ENCODE results near the gene RASSF7.

The RASSF7 gene

DNA sequence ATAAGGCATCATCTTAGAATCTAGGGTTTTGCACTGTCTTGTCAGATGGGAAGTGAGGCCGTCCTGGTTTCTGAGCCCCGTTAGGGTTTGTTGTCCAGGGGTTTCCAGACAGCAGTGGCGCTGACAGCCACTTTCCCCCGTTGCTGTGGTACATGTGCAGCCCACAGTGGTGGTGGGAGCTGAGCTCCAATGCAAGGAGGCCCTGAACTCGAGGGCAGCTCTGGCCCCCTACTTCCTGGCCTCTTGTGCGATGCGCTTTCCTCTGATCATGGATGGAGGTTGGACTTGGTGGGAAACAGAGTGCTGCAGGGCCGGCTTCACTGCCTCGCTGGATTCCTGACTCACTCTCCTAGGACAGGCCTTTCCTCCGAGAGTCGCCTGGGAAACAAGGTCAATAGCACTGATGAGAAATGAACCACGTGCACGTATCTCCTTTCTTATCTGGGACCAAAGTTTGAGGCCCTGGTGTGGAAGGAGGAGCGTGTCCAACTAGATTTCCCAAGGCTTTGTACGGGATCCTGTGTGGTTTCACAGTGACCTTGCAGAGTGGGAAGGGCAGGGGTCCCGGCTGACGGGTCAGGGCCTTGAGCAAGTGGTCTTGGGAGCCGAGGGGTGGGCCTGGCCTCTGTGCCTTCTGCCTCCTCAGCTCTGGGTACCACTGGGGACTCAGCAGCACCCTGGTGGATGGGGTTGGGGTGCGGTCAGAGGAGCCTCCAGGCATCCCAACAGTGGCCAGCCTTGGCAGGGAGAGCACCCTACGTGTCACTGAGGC lies 19.2 kb downstream of the RASSF7 start:
- TF ChIP-seq, protein P1, sequence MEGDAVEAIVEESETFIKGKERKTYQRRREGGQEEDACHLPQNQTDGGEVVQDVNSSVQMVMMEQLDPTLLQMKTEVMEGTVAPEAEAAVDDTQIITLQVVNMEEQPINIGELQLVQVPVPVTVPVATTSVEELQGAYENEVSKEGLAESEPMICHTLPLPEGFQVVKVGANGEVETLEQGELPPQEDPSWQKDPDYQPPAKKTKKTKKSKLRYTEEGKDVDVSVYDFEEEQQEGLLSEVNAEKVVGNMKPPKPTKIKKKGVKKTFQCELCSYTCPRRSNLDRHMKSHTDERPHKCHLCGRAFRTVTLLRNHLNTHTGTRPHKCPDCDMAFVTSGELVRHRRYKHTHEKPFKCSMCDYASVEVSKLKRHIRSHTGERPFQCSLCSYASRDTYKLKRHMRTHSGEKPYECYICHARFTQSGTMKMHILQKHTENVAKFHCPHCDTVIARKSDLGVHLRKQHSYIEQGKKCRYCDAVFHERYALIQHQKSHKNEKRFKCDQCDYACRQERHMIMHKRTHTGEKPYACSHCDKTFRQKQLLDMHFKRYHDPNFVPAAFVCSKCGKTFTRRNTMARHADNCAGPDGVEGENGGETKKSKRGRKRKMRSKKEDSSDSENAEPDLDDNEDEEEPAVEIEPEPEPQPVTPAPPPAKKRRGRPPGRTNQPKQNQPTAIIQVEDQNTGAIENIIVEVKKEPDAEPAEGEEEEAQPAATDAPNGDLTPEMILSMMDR (IDR thresholded peaks at IDR 0.05; ENCODE audit: extremely low read depth, missing control alignments), result no peak
- DNase-seq (ENCODE audit: low spot score), result no peak

DNA sequence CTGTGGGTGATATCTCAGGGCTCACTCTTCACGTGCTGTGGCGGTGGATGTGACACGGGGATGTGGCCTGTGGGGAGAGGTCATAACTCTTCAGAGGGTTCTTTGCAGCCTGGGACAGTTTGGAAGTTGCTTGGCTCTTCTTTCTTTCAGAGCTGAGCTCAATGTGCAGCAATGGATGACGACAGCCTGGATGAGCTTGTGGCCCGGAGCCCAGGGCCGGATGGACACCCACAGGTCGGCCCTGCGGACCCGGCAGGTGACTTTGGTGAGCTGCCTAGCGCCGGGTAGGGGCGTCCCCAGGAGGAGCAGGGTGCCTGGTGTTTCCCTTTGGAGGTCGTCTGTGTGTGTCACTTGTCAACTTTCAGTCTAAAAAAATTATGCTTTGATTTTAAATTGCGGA lies 20.6 kb downstream of the RASSF7 start:
- TF ChIP-seq, protein P1 (IDR thresholded peaks at IDR 0.05; ENCODE audit: extremely low read depth, missing control alignments), result no peak

DNA sequence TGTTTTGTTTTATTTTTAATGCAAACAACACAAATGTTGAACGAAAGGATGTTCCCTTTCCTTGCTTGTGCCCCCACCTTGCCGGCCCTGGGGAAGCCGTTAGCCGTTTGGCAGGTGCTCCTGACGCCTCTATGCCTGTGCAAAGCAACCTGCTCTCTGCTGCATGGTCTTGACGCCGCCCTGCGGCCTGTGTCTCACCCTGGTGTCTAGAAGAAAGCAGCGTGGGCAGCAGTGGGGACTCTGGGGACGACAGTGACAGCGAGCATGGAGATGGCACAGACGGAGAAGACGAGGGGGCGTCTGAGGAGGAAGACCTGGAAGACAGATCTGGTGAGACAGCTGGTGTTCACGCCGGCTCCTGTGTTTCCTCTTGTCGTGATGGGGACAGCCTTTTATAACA lies 21.0 kb downstream of the RASSF7 start:
- DNase-seq (ENCODE audit: low spot score), result no peak
- TF ChIP-seq, protein P1 (IDR thresholded peaks at IDR 0.05; ENCODE audit: extremely low read depth, missing control alignments), result no peak

More for the DNA sequence above, 20.6 kb downstream of the RASSF7 start:
- DNase-seq (ENCODE audit: low spot score), result no peak

DNA sequence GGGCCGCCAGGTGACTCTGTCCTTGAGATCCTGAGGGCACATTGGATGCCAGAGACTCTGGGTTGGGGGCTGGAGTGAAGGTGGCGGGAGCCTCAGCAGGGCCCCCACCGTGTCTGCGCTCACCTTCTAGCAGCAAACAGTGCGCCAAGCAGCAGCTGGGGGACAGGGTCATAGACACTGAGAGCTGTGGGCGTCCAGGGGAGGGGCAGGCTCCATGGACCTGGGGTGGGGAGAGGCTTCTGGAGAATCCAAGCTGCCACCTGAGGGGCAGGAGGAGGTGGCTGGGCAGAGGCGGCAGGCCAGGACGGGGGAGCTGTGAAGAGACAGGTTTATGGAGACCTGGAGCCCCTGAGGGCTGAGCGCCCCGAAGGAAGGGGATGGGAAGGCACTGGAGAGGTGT lies 23.5 kb downstream of the RASSF7 start:
- TF ChIP-seq, protein P1 (IDR thresholded peaks at IDR 0.05; ENCODE audit: extremely low read depth, missing control alignments), result no peak
- DNase-seq (ENCODE audit: low spot score), result no peak

DNA sequence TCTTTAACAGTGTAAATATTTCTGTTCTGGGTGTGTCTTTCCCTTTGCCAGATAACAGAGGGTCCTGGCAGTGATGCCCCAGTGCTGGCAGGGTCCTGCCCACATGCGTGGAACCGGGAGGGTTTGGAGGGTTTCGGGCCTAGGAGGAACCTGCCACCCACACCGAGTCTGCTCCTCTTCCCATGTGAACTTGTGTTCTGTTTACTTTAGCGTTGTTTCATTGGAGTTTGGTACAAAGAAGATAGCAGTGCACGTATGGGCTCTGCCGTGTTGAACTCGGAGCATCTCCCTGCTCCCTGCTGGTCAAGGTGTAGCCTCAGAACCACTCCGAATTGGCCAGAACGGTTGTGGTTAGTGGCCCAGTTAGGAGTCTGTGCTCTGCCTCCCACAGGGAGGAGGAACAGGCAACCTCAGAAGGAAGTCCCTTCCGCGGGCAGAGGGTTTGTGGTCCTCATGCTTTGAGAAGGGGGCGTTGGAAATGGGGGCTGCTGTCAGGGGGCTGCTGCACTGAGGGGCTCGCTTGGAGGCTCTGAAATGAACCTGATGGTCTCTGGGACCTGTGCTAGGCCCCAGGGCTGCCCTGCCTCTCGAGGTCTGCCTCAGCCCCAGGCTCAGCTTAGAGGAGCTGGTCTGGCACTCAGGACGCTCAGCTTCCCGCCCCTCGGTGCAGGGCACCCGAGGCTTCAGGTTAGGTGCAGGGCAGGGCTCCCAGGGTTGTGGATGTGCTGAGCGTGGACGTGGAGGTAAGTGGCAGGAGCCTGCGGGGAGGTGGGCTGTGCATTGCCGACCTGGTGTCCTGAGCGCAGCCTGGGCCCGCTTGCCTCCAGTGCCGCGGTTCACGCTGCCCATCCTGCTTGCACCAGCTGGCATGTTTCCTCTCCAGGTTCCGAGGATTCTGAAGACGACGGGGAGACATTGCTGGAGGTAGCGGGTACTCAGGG lies 25.9 kb downstream of the RASSF7 start:
- DNase-seq (ENCODE audit: low spot score), result no peak
- TF ChIP-seq, protein P1 (IDR thresholded peaks at IDR 0.05; ENCODE audit: extremely low read depth, missing control alignments), result no peak

DNA sequence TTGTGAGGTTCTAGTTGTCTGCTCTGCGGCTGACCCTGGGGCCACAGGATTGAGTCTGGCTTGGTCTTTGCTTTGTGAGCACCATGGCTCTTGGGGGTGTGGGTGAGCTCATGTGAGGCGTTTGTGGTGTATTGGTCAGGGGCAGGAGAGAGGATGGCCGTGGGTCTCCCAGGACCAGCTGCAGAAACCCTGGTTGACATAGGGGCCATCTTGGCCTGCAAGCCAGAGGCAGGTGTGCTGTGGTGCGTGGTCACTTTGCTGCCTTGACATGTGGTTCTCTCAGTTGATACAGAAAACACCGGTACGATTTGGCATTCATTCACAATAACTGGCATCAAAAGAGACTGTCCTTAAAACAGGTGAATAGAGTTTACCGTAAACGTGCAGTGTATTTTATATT lies 26.8 kb downstream of the RASSF7 start:
- DNase-seq (ENCODE audit: low spot score), result no peak
- TF ChIP-seq, protein P1 (IDR thresholded peaks at IDR 0.05; ENCODE audit: extremely low read depth, missing control alignments), result no peak

DNA sequence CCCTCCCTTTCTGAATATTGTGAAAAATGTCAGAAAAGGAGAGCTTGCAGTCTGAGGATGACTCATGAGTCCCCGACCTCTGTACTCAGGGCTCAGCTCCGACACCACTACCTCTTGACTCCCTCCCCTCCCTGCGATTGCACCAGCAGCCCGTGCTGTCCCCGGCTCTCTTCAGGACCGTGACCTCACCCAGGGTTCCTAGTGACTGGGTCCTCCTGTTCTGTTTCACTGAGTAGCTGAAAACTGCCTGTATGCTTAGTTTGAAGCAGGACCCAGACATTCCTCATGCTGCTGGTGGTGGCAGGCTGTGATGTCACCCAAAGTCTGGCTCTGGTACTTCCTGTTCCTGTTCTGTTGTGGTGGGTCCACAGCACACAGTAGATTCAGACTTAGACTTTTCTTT lies 27.2 kb downstream of the RASSF7 start:
- TF ChIP-seq, protein P1 (IDR thresholded peaks at IDR 0.05; ENCODE audit: extremely low read depth, missing control alignments), result no peak
- DNase-seq (ENCODE audit: low spot score), result no peak

All from GM20000 (cell line).